NCI-H446 treated with DMSO at 0.1 percent for 48 hours (cell line): ENCODE results near the gene ATL3.
"Not testable (repeated sequence)": the region's sequence is repeated elsewhere in the genome, so short reads cannot be mapped to it uniquely, and the experiment has no call there.

Experiments used
- DNase-seq: peaks from one replicate; lab custom pipeline; 2025; lab: John Stamatoyannopoulos, UW

Gene ATL3

DNA sequence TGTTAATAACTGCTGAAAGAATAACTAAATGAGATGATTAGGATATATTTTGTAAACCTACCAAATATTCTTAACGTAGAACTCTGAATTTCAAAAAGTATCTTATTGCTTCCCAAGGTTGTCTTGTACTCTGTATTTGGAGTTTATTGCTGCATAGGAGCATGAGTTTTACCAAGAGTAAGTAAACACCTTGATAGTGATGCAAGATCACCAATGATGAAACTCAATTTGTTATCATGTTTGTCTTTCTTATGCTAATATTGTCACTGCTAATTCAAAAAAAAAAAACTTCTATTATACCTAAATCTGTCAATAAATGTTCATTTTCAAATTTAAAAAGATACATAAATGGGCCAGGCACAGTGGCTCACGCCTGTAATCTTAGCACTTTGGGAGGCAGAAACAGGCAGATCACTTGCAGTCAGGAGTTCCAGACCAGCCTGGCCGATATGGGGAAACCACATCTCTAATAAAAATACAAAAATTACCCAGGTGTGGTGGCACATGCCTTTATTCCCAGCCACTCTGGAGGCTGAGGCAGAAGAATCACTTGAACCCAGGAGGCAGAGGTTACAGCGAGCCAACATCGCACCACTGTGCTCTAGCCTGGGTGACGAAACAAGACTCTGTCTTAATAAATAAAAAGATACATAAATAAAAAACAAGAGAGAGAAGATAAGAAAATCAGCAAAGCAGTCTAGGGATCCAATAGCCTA is 84.6 kb downstream of the ATL3 start:
- no peak for DNase-seq

DNA sequence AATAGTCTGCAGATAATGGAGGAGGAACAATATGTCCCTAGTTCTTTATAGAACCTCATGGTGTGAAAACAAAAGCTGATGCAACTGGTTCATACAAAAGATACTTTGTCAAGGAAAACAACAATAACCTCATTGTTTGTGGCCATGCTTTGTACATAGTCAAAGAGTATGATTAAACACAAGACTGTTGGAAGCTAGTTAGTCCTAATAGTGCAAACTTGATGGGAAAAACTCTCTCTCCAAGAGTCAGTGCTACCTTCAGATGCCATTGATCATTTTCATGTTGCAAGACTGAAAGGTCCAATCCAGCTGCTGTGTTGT is 87.9 kb downstream of the ATL3 start:
- DNase-seq, result no peak

DNA sequence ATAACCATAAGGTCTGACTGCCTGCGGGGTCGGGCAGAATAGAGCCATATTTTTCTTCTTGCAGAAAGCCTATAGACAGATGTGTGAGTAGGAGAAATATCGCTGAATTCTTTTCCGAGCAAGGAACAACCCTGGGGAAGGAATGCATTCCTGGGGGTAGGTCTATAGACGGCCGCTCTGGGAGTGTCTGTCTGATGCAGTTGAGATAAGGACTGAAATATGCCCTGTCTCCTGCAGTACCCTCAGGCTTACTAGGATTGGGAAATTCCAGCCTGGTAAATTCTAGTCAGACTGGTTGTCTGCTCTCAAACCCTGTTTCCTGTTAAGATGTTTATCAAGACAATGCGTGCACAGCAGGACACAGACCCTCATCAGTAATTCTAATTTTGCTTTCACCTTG is 90.0 kb downstream of the ATL3 start:
- DNase-seq, result not testable (repeated sequence)

DNA sequence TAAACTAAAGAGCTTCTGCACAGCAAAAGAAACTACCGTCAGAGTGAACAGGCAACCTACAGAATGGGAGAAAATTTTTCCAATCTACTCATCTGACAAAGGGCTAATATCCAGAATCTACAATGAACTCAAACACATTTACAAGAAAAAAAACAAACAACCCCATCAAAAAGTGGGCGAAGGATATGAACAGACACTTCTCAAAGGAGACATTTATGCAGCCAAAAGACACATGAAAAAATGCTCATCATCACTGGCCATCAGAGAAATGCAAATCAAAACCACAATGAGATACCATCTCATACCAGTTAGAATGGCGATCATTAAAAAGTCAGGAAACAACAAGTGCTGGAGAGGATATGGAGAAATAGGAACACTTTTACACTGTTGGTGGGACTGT is 92.3 kb downstream of the ATL3 start:
- DNase-seq, result not testable (repeated sequence)

DNA sequence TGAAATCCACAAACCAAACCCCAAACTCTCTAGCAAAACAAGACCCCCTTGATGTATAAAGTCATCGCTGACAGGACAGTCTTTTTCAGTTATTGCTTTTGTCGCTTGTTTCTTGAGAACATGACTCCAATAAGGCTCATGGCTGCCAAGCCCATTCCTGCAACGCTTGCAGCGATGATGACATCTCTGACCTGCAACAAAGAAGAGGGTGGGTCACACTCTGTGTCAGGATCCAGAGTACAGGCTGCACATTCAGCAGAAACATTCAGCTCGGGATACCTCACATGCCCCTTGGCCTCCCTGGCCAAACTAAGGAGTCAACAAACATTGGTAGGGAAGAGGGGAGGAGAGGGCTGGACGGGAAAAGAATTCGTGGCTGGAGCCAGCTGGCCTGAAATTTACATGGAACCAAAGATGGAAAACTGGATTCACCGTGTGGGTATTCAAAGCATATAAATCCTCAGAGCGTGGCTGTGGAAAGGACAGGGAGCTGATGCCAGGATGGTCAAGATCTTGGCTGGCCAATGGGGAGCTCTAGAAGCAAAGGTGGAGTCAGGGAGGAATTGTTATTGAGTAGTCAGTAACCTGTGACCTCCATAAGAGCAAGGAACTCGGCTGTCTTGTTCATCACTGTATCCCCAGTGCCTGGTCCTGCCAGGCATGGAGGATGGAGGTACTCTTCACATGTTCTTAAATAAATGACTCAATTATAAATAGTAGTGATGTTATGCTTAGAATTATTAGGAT is 96.1 kb downstream of the ATL3 start:
- no peak for DNase-seq
